PC-9 (cell line): ENCODE results near the gene ALCAM. TPM values are rescaled to one million over a fixed set of nuclear protein-coding genes. Genes with fewer than 3 reads are reported as not detected.

Experiments used
- BruUV-seq: library from RNA; stranded (reverse); fragments of 400-500 nt; replicated peaks from 2 replicates; lab custom pipeline; 2021; lab: Mats Ljungman, UMichigan
- CTCF ChIA-PET: fragments of 300-600 bp; sonication (Branson Sonifier 250); formaldehyde crosslinking; loops from one replicate; lab custom pipeline; 2022; ENCODE audit warnings: antibody characterized with exemption; lab: Charles Lee
- POLR2A ChIA-PET: fragments of 300-600 bp; sonication (Branson Sonifier 250); formaldehyde crosslinking; loops from one replicate; lab custom pipeline; 2022; ENCODE audit warnings: antibody characterized with exemption; ENCODE audit not compliant: unreplicated experiment; lab: Charles Lee
- DNase-seq, 2 experiments: peaks; one replicate each; pipeline versions ENCODE4 v3.0.0 to v3.0.0-alpha.2; 2015 to 2022; ENCODE audit warnings: mixed read lengths in 1 of 2
- H2AFZ ChIP-seq: fragments of 200-600 bp; sonication (generic); 2 replicates; pipeline ENCODE4 v1.8.1; 2017; ENCODE audit warnings: antibody characterized with exemption
- H3F3A ChIP-seq: fragments of 200-600 bp; sonication (generic); 2 replicates; pipeline ENCODE4 v1.8.1; 2017; ENCODE audit warnings: antibody characterized with exemption, mild to moderate bottlenecking, low read depth; ENCODE audit not compliant: insufficient read depth
- H3K27ac ChIP-seq: fragments of 200-600 bp; sonication (generic); 2 replicates; pipeline ENCODE4 v1.6.1; 2016; ENCODE audit warnings: mixed run types
- H3K27me3 ChIP-seq: fragments of 200-600 bp; sonication (generic); 2 replicates; pipeline ENCODE4 v1.6.1; 2016; ENCODE audit warnings: low read depth, mixed run types; ENCODE audit not compliant: insufficient read depth
- H3K36me3 ChIP-seq: fragments of 200-600 bp; sonication (generic); 2 replicates; pipeline ENCODE4 v1.6.1; 2016; ENCODE audit warnings: low read depth, mixed run types
- H3K4me1 ChIP-seq: fragments of 200-600 bp; sonication (generic); replicated peaks from 2 replicates; pipeline ENCODE4 v1.6.1; 2016; ENCODE audit warnings: mixed run types; ENCODE audit not compliant: insufficient read depth
- H3K4me2 ChIP-seq: fragments of 200-600 bp; sonication (generic); 2 replicates; pipeline ENCODE4 v1.6.1; 2017; ENCODE audit warnings: mixed run types
- H3K4me3 ChIP-seq: fragments of 200-600 bp; sonication (generic); 2 replicates; pipeline ENCODE4 v1.6.1; 2016; ENCODE audit warnings: mixed run types
- H3K79me2 ChIP-seq: fragments of 200-600 bp; sonication (generic); 2 replicates; pipeline ENCODE4 v1.6.1; 2017; ENCODE audit warnings: low read depth, mixed run types
- H3K9me2 ChIP-seq: fragments of 200-600 bp; sonication (generic); 2 replicates; pipeline ENCODE4 v1.8.1; 2017; ENCODE audit warnings: mild to moderate bottlenecking; ENCODE audit not compliant: insufficient read depth
- H3K9me3 ChIP-seq: fragments of 200-600 bp; sonication (generic); 2 replicates; pipeline ENCODE4 v1.8.1; 2016; ENCODE audit warnings: low read depth; ENCODE audit not compliant: insufficient read depth
- H4K20me1 ChIP-seq: fragments of 200-600 bp; sonication (generic); 2 replicates; pipeline ENCODE4 v1.8.1; 2017; ENCODE audit not compliant: insufficient read depth
- EZH2 ChIP-seq: fragments of 200-600 bp; sonication (generic); IDR thresholded peaks from 2 replicates; pipeline ENCODE4 v1.8.0; 2017; ENCODE audit warnings: antibody characterized with exemption, low read depth
- intact Hi-C: fragments of 100-400 bp; cut with micrococcal nuclease; formaldehyde crosslinking; loops from one replicate; pipeline ENCODE4 v1.10.0; 2022; ENCODE audit not compliant: unreplicated experiment
- total RNA-seq: library from RNA; stranded (reverse); gene quantifications from 2 replicates; pipeline ENCODE4 v1.2.3, GENCODE V29; 2021
- TF ChIP-seq, protein P1 (sequence below): fragments of 200-600 bp; sonication (generic); conservative IDR thresholded peaks from 2 replicates; pipeline ENCODE4 v1.6.1; 2017; ENCODE audit warnings: mixed run types, antibody characterized with exemption, mild to moderate bottlenecking, moderate library complexity

ALCAM gene
- total RNA-seq, 1 experiment from 2014 or later, result 132 TPM

DNA sequence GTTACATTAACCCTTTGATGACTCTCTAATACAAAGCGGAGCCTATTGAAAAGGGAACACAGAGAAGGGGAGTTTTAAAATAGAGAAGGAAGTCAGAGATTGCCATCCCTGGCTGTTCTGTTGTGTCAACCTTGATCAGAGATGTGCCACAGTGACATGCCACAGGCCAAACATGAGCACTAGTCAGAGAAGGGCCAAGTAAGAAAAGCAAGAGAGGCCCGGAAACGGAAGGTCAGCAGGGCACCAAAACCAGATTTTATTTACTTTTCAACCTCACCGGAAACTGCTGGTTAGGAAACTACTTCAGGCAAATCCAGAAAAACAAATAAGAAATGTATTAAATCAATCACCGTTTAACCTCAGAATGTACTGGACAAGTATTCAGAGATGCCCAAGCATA lies 171.8 kb downstream of the ALCAM start:
- Histone ChIP-seq H3K36me3 (no peaks in the 10 kb centered on the region), H3K27ac (no peak overlapping the region), H3K4me1 (no peaks in the 10 kb centered on the region), H3K9me2 (no peaks in the 10 kb centered on the region), H3K27me3 (no peaks in the 10 kb centered on the region), H3K79me2 (no peaks in the 10 kb centered on the region), H2AFZ (no peak overlapping the region), H3K4me2 (no peak overlapping the region), H3K4me3 (no peak overlapping the region), H4K20me1 (no peaks in the 10 kb centered on the region), H3F3A (no peaks in the 10 kb centered on the region), H3K9me3 (no peaks in the 10 kb centered on the region)
- CTCF ChIA-PET, result no interaction called here
- no peak for DNase-seq
- POLR2A ChIA-PET, result no interaction called here
- no TSS peak for BruUV-seq
- TF ChIP-seq EZH2, result no peak
- TF ChIP-seq, protein P1, sequence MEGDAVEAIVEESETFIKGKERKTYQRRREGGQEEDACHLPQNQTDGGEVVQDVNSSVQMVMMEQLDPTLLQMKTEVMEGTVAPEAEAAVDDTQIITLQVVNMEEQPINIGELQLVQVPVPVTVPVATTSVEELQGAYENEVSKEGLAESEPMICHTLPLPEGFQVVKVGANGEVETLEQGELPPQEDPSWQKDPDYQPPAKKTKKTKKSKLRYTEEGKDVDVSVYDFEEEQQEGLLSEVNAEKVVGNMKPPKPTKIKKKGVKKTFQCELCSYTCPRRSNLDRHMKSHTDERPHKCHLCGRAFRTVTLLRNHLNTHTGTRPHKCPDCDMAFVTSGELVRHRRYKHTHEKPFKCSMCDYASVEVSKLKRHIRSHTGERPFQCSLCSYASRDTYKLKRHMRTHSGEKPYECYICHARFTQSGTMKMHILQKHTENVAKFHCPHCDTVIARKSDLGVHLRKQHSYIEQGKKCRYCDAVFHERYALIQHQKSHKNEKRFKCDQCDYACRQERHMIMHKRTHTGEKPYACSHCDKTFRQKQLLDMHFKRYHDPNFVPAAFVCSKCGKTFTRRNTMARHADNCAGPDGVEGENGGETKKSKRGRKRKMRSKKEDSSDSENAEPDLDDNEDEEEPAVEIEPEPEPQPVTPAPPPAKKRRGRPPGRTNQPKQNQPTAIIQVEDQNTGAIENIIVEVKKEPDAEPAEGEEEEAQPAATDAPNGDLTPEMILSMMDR, result no peak
- intact Hi-C loops, result no loop called here

DNA sequence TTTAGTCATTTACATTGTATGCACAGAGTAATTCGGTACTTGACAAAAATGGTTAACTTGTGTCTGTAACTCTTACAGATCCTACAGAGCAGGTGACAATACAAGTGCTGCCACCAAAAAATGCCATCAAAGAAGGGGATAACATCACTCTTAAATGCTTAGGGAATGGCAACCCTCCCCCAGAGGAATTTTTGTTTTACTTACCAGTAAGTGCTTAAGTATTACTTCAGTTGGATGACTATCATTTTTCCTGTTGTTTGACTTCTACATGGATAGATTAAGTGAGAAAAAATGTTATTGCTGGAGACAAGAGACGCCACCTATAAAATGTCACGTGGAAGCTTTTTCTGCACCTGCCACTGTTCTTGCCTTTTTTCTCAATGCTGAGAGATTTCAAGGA lies 173.2 kb downstream of the ALCAM start:
- no peaks in the 10 kb centered on the region for H4K20me1 ChIP-seq
- H3K4me3 ChIP-seq, result no peak overlapping the region
- H3K79me2 ChIP-seq, result no peaks in the 10 kb centered on the region
- CTCF ChIA-PET, result no interaction called here
- no peaks in the 10 kb centered on the region for H3K4me1 ChIP-seq
- no TSS peak for BruUV-seq
- no peaks in the 10 kb centered on the region for H3K36me3 ChIP-seq
- no peak overlapping the region for H2AFZ ChIP-seq
- intact Hi-C loops, result no loop called here
- TF ChIP-seq, protein P1, result no peak
- TF ChIP-seq EZH2, result no peak
- H3K27ac ChIP-seq, result no peak overlapping the region
- H3K9me3 ChIP-seq, result no peaks in the 10 kb centered on the region
- POLR2A ChIA-PET, result no interaction called here
- H3K4me2 ChIP-seq, result no peak overlapping the region
- H3F3A ChIP-seq, result no peaks in the 10 kb centered on the region
- DNase-seq, result no peak
- no peaks in the 10 kb centered on the region for H3K9me2 ChIP-seq
- H3K27me3 ChIP-seq, result no peaks in the 10 kb centered on the region

DNA sequence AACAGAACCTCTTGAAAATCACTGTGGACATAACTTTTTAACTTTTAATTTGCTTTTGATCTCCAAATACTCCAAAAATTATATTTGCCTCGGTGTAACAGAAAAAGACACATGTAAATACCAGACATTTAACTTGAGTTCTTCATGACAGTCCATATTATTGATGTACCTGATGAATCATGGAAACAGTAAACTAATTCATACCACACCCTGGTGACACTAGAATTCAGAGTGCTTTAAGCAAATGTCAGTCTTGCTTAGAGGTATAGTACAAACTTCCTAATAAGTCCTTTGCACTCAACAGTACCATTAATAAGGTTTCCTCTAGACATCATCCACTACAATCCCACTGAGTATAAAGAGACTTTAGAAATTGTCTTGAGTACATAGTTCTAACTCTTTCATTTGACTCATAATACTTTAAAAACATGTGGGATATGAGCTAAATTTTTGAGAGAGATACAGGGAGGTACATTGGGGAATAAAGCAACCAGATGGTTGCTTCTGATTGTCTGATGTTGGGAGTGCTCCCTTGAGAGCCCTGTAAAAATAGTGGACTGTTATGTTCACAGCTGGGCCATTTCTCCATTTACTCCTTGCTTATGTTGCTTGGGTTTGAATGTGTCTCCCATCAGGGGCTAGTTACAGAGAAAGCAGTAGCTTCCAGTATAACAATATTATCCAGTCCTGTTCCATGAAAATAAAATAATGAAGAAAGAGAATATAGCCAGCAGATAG lies 175.7 kb downstream of the ALCAM start:
- no peak for DNase-seq
- TF ChIP-seq EZH2, result no peak
- TF ChIP-seq, protein P1, result no peak
- H3F3A ChIP-seq, result no peaks in the 10 kb centered on the region
- ChIA-PET CTCF (no interaction called here), POLR2A (no interaction called here)
- H3K9me2 ChIP-seq, result no peaks in the 10 kb centered on the region
- 0 out of 2 replicates have a peak, but pooled peaks cover 3% of the 10 kb centered on the region for H3K36me3 ChIP-seq
- no peak overlapping the region for H3K4me2 ChIP-seq
- H3K27me3 ChIP-seq, result no peaks in the 10 kb centered on the region
- no TSS peak for BruUV-seq
- H2AFZ ChIP-seq, result no peak overlapping the region
- no peaks in the 10 kb centered on the region for H4K20me1 ChIP-seq
- H3K4me1 ChIP-seq, result no peaks in the 10 kb centered on the region
- no peaks in the 10 kb centered on the region for H3K79me2 ChIP-seq
- H3K9me3 ChIP-seq, result no peaks in the 10 kb centered on the region
- intact Hi-C loops, result no loop called here
- no peak overlapping the region for H3K27ac ChIP-seq
- H3K4me3 ChIP-seq, result no peak overlapping the region
